Activated naive CD8-positive, alpha-beta T cell treated with anti-CD3 and anti-CD28 coated beads, Interleukin-2, amount 50 U/mL, for 24 hours (primary cell): Measurements from ENCODE around the gene EREG.
A peak's percentile ranks its signal among the peaks of the same experiment; 100 is the strongest.
"Not testable (repeated sequence)": the region's sequence is repeated elsewhere in the genome, so short reads cannot be mapped to it uniquely, and the experiment has no call there.

Experiments used
- ATAC-seq: fragments of 150-1000 bp; cut with Tn5 transposase; one replicate; pipeline ENCODE4 v1.10.0; 2021
- DNase-seq: peaks from one replicate; pipeline ENCODE4 v3.0.0; 2021
- H3K27ac Mint-ChIP-seq: one replicate; pipeline ENCODE4 v1.8.0; 2021; ENCODE audit warnings: mild to moderate bottlenecking, mixed read lengths
- H3K27me3 Mint-ChIP-seq: one replicate; pipeline ENCODE4 v1.8.0; 2021; ENCODE audit warnings: mixed read lengths
- H3K36me3 Mint-ChIP-seq: one replicate; pipeline ENCODE4 v1.8.0; 2021; ENCODE audit warnings: low read depth, mixed read lengths
- H3K4me1 Mint-ChIP-seq: one replicate; pipeline ENCODE4 v1.8.0; 2021; ENCODE audit warnings: mixed read lengths
- H3K4me3 Mint-ChIP-seq: one replicate; pipeline ENCODE4 v1.8.0; 2021; ENCODE audit warnings: mild to moderate bottlenecking, moderate library complexity, mixed read lengths
- H3K9me3 Mint-ChIP-seq: one replicate; pipeline ENCODE4 v1.8.0; 2021; ENCODE audit warnings: mixed read lengths

Gene EREG

DNA sequence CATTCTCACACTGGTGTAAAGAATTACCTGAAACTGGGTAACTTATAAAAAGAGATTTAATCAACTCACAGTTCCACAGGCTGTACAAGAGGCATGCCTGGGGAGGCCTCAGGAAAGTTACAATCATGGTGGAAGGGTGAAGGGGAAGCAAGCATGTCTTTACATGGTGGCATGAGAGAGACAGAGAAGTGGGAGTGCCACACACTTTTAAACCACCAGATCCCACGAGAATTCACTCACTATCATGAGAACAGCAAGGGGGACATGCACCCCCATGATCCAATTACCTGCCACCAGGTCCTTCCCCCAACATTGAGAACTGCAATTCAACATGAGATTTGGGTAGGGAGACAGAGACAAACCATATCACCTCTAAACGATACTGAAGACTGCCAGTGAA, 33.7 kb upstream of the EREG start:
- Mint-ChIP-seq H3K36me3 (no peaks in the 10 kb centered on the region), H3K27me3 (peaks cover 8% of the 10 kb centered on the region), H3K27ac (no peak overlapping the region), H3K4me1 (no peaks in the 10 kb centered on the region), H3K9me3 (no peaks in the 10 kb centered on the region), H3K4me3 (no peak overlapping the region)
- DNase-seq (no peak), ATAC-seq (no peak)

- DNase-seq, result no peak
- Mint-ChIP-seq H3K36me3 (no peaks in the 10 kb centered on the region), H3K9me3 (no peaks in the 10 kb centered on the region), H3K27me3 (peaks cover 8% of the 10 kb centered on the region), H3K4me1 (no peaks in the 10 kb centered on the region), H3K4me3 (no peak overlapping the region), H3K27ac (no peak overlapping the region)
- no peak for ATAC-seq
These were observed 33.0 kb upstream of the EREG start for GRCh38 chr4:74331944-74332343.

DNA sequence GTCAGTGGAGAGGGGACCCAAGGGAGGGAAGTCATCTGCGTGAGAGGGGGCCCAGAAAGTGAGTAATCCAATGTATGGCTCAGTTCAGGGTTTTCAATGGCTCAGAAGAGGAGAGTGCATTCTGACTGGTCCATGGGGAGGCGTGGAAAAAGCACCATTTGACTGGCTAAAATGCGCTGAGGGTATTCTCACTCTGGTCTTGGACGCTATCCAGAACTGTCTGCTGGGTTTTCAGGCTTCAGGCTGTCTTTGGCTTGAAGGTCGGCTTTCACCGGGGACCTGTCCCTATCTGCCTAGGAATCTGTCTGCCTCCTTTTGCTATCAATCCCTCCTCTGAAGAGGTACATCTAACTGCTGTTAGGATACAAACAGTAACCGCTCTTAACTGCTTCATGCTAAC, 30.3 kb upstream of the EREG start:
- no peak for ATAC-seq
- H3K4me1 Mint-ChIP-seq, result no peaks in the 10 kb centered on the region
- no peak overlapping the region for H3K4me3 Mint-ChIP-seq
- DNase-seq, result no peak
- no peaks in the 10 kb centered on the region for H3K36me3 Mint-ChIP-seq
- no peaks in the 10 kb centered on the region for H3K9me3 Mint-ChIP-seq
- H3K27me3 Mint-ChIP-seq, result no peaks in the 10 kb centered on the region
- H3K27ac Mint-ChIP-seq, result no peak overlapping the region

DNA sequence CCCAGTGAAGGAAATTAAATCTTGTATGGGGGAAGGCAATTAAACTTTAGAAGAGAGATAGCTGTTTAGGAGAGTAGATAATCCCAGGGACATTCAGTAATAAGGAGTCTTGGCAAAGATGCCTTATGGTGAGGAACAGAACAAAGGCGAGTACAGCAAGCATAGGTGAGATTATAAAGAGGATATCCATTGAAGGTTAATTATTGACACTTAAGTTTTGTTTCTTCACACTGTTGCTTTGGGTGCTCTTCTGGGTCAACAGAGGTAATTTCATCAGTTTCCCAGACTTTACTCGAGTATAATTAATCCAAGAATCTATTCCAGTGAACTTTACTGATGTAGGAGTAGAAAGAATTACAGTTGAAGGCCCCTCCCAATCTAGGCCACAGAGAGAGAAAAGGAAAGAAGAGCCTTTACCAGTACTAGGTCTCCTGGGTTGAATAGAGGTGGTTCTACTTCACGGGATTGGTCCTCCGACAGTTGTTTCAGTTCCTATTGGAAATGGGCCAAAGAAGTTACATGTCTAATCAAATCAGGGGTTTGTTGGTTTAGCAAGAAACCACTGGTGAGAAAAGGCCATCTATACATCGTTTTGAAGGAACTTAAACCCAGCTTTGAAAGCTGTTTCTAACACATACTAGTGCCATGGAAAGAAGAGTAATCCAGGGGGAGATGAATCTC, 29.5 kb upstream of the EREG start:
- Mint-ChIP-seq H3K4me3 (no peak overlapping the region), H3K27me3 (no peaks in the 10 kb centered on the region), H3K36me3 (no peaks in the 10 kb centered on the region), H3K4me1 (no peaks in the 10 kb centered on the region), H3K9me3 (peaks cover 4% of the 10 kb centered on the region), H3K27ac (no peak overlapping the region)
- DNase-seq (no peak), ATAC-seq (no peak)

DNA sequence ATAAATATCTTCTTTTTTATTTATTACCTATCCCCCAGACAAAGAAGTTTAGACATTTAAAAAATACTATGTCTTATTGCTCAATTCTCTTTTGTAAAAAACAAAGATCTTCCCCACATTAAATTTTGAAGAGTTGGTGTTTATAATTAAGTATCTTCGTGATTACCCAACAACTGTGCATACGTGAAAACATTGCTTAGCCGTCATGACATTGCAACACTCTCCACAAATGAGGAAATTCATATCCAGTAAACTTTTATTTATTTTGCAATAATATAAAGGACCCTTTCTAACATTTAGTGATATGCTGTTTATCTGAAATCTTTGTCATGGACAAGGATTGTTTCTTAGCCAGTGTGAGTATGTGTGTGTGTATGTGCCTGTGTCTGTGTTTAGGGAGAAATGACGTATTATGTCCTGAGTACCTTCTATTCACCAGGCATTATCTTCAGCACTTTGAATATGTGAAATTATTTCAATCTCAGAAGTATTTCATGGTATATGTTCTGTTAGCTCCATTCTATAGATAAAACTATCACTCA, 26.1 kb upstream of the EREG start:
- DNase-seq, result no peak
- H3K4me3 Mint-ChIP-seq, result no peak overlapping the region
- no peaks in the 10 kb centered on the region for H3K27me3 Mint-ChIP-seq
- H3K9me3 Mint-ChIP-seq, result peaks cover 27% of the 10 kb centered on the region
- no peak overlapping the region for H3K27ac Mint-ChIP-seq
- no peaks in the 10 kb centered on the region for H3K4me1 Mint-ChIP-seq
- H3K36me3 Mint-ChIP-seq, result no peaks in the 10 kb centered on the region
- ATAC-seq, result no peak

GRCh38 chr4:74339501-74339900, 25.4 kb upstream of the EREG start:
- Mint-ChIP-seq H3K4me3 (no peak overlapping the region), H3K27ac (no peak overlapping the region), H3K27me3 (peaks cover under 1% of the 10 kb centered on the region), H3K36me3 (peaks cover 2% of the 10 kb centered on the region), H3K9me3 (peaks cover 32% of the 10 kb centered on the region), H3K4me1 (no peaks in the 10 kb centered on the region)
- DNase-seq, result no peak
- no peak for ATAC-seq

GRCh38 chr4:74340421-74340820, 24.5 kb upstream of the EREG start:
- H3K4me3 Mint-ChIP-seq, DNase-seq, ATAC-seq, H3K36me3 Mint-ChIP-seq, H3K27me3 Mint-ChIP-seq, H3K27ac Mint-ChIP-seq, H3K4me1 Mint-ChIP-seq: not testable (repeated sequence)
- H3K9me3 Mint-ChIP-seq, result peaks cover 41% of the 10 kb centered on the region

- Mint-ChIP-seq H3K9me3 (peaks cover 42% of the 10 kb centered on the region), H3K36me3 (peaks cover 5% of the 10 kb centered on the region), H3K4me3 (no peak overlapping the region), H3K4me1 (no peaks in the 10 kb centered on the region), H3K27ac (no peak overlapping the region), H3K27me3 (peaks cover 6% of the 10 kb centered on the region)
- ATAC-seq, result no peak
- no peak for DNase-seq
These were observed 20.9 kb upstream of the EREG start for GRCh38 chr4:74344031-74344430.

DNA sequence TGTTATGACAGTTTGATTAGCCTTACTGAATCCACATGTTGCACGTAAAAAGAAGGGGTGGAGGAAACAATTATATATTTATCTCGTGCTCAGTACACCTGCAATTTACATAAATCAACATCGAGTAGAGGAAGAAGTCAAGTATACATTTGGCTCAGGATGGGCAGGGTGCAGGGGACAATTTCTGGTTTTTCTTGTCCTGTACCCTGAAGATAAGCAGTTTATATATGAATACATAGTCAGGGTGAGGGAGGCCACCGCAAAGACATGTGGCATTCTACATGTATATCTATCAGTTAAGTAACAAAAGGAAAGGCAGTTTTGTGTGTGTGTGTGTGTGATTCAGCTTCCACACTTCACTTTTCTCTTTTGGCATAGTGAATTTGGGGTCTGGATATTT, 11.1 kb upstream of the EREG start:
- Mint-ChIP-seq H3K4me1 (no peaks in the 10 kb centered on the region), H3K36me3 (no peaks in the 10 kb centered on the region), H3K27ac (no peak overlapping the region), H3K27me3 (peaks cover 9% of the 10 kb centered on the region), H3K9me3 (no peaks in the 10 kb centered on the region), H3K4me3 (no peak overlapping the region)
- no peak for ATAC-seq
- no peak for DNase-seq

- H3K4me1 Mint-ChIP-seq, result no peaks in the 10 kb centered on the region
These were observed 7.0 kb upstream of the EREG start for GRCh38 chr4:74357965-74358364.

GRCh38 chr4:74361671-74362070, 3.3 kb upstream of the EREG start:
- Mint-ChIP-seq H3K36me3 (no peaks in the 10 kb centered on the region), H3K27me3 (peaks cover 34% of the 10 kb centered on the region), H3K27ac (no peak overlapping the region), H3K9me3 (no peaks in the 10 kb centered on the region), H3K4me1 (peaks cover 11% of the 10 kb centered on the region), H3K4me3 (no peak overlapping the region)
- no peak for ATAC-seq
- no peak for DNase-seq

More at GRCh38 chr4:74357965-74358364, 7.0 kb upstream of the EREG start:
- no peak overlapping the region for H3K27ac Mint-ChIP-seq
- H3K4me3 Mint-ChIP-seq, result no peak overlapping the region
- ATAC-seq (no peak), DNase-seq (no peak)
- H3K36me3 Mint-ChIP-seq, result no peaks in the 10 kb centered on the region
- H3K9me3 Mint-ChIP-seq, result no peaks in the 10 kb centered on the region
- peaks cover 15% of the 10 kb centered on the region for H3K27me3 Mint-ChIP-seq

DNA sequence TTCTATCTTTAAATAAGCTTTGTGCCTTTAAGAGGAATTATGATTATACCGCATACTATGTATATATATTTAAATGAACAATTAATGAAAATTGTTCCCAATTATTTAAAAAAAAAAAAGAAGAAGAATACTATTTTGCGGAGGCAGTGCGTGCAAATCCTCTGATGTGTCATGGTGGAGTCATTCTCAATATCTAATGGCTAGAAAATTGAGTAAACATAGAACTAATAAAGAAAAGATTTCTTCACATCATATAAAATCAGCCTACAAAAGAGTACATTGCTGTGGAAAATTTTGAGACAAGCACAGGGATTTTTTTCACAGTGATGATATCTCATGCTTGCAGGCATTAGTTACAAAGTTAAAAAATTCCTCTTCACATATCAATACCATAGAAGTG, 2.6 kb upstream of the EREG start:
- H3K27me3 Mint-ChIP-seq, result peaks cover 36% of the 10 kb centered on the region
- H3K4me1 Mint-ChIP-seq, result peaks cover 11% of the 10 kb centered on the region
- DNase-seq (no peak), ATAC-seq (no peak)
- H3K27ac Mint-ChIP-seq, result no peak overlapping the region
- H3K36me3 Mint-ChIP-seq, result no peaks in the 10 kb centered on the region
- no peak overlapping the region for H3K4me3 Mint-ChIP-seq
- H3K9me3 Mint-ChIP-seq, result no peaks in the 10 kb centered on the region

- Mint-ChIP-seq H3K27me3 (peaks cover 36% of the 10 kb centered on the region), H3K4me1 (peaks cover 11% of the 10 kb centered on the region), H3K4me3 (peak overlapping the region; percentile 68), H3K36me3 (no peaks in the 10 kb centered on the region), H3K27ac (no peak overlapping the region), H3K9me3 (no peaks in the 10 kb centered on the region)
- no peak for ATAC-seq
- DNase-seq, result no peak
These were observed 691 bp upstream of the EREG start for GRCh38 chr4:74364256-74364651.

DNA sequence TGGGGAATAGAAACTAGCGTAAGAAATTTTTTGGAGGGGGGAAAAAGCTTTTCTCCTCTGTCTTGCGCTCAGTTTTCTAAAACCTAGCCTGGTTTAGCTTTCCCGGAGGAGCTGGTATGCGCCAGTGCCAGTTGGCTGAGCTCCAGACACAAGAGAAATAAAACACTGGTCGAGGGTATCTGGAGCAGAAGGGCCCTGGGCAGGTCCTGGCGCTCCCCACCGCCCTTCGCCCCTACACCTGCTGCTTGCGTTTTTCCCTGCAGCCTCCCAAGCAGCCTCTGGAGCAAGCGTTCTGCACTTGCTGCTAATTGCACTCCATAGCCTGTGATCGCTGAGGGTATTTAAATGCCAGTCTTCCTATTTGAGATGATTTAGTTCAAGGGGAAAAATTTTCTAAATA, 816 bp downstream of the EREG start:
- no peaks in the 10 kb centered on the region for H3K9me3 Mint-ChIP-seq
- ATAC-seq (no peak), DNase-seq (no peak)
- no peaks in the 10 kb centered on the region for H3K36me3 Mint-ChIP-seq
- peaks cover 11% of the 10 kb centered on the region for H3K4me1 Mint-ChIP-seq
- H3K27me3 Mint-ChIP-seq, result peaks cover 36% of the 10 kb centered on the region
- no peak overlapping the region for H3K27ac Mint-ChIP-seq
- no peak overlapping the region for H3K4me3 Mint-ChIP-seq

GRCh38 chr4:74366367-74366911, 1.5 kb downstream of the EREG start:
- DNase-seq (no peak), ATAC-seq (no peak)
- H3K27ac Mint-ChIP-seq, result no peak overlapping the region
- no peaks in the 10 kb centered on the region for H3K9me3 Mint-ChIP-seq
- H3K4me1 Mint-ChIP-seq, result peaks cover 11% of the 10 kb centered on the region
- H3K4me3 Mint-ChIP-seq, result no peak overlapping the region
- peaks cover 38% of the 10 kb centered on the region for H3K27me3 Mint-ChIP-seq
- no peaks in the 10 kb centered on the region for H3K36me3 Mint-ChIP-seq
